ENCODE data around the gene PRRX2.

GRCh38 chr9:129716091-129716490 is 50.6 kb downstream of the PRRX2 start:
- TF ChIP-seq CTCF (IDR thresholded peaks at IDR 0.05) (no peak), POLR2A (IDR thresholded peaks at IDR 0.05) (no peak), EP300 (IDR thresholded peaks at IDR 0.05) (no peak)
